GM21423 (cell line): ENCODE results near the gene PFN3.
"Not testable (repeated sequence)": the region's sequence is repeated elsewhere in the genome, so short reads cannot be mapped to it uniquely, and the experiment has no call there.

Experiments
- ATAC-seq: cut with Tn5 transposase; IDR thresholded peaks from one replicate; pipeline ENCODE4 v1.9.1; 2021; ENCODE audit warnings: mild to moderate bottlenecking, moderate library complexity; ENCODE audit not compliant: unreplicated experiment

PFN3 gene

GRCh38 chr5:177375516-177375915, 24.9 kb downstream of the PFN3 start:
- ATAC-seq = not testable (repeated sequence)

GRCh38 chr5:177374211-177374610, 26.2 kb downstream of the PFN3 start:
- no peak for ATAC-seq

GRCh38 chr5:177373806-177374205, 26.7 kb downstream of the PFN3 start:
- no peak for ATAC-seq

GRCh38 chr5:177372910-177373309, 27.6 kb downstream of the PFN3 start:
- ATAC-seq = no peak

GRCh38 chr5:177372034-177372896, 28.2 kb downstream of the PFN3 start:
- ATAC-seq = no peak

GRCh38 chr5:177371120-177372033, 29.1 kb downstream of the PFN3 start:
- no peak for ATAC-seq

GRCh38 chr5:177370488-177371119, 29.9 kb downstream of the PFN3 start:
- no peak for ATAC-seq

GRCh38 chr5:177369645-177370440, 30.6 kb downstream of the PFN3 start:
- ATAC-seq = no peak

GRCh38 chr5:177368869-177369644, 31.4 kb downstream of the PFN3 start:
- no peak for ATAC-seq

- ATAC-seq = no peak
Observed at GRCh38 chr5:177367981-177368868, 32.2 kb downstream of the PFN3 start.

GRCh38 chr5:177367323-177367848, 33.1 kb downstream of the PFN3 start:
- ATAC-seq = no peak

- no peak for ATAC-seq
Observed at GRCh38 chr5:177366528-177367322, 33.7 kb downstream of the PFN3 start.

GRCh38 chr5:177365845-177366527, 34.5 kb downstream of the PFN3 start:
- no peak for ATAC-seq

GRCh38 chr5:177364159-177364962, 36.1 kb downstream of the PFN3 start:
- ATAC-seq = no peak

GRCh38 chr5:177363565-177363964, 36.9 kb downstream of the PFN3 start:
- no peak for ATAC-seq
